DMS114 treated with DMSO at 0.1 percent for 48 hours (cell line): ENCODE data around the gene CCNA2.

ENCODE experiments used
- DNase-seq: peaks from one replicate; lab custom pipeline; 2025; ENCODE audit not compliant: unreplicated experiment; lab: John Stamatoyannopoulos, UW

The CCNA2 gene

GRCh38 chr4:121823505-121824170 is at the start of gene CCNA2:
Gene CCNA2 (minus strand): TSS chr4:121823883. CDS start chr4:121823628, 255 bp downstream.
- peak; percentile 86 for DNase-seq

- peak; percentile 86 for DNase-seq
Measured at GRCh38 chr4:121869841-121870822, 46.4 kb upstream of the CCNA2 start, which contains the start of gene BBS7. Gene BBS7 (minus strand): TSS chr4:121870474. CDS start chr4:121870313, 161 bp downstream.

GRCh38 chr4:121863799-121864198 is 40.1 kb upstream of the CCNA2 start:
- no peak for DNase-seq

GRCh38 chr4:121861426-121861825 is 37.7 kb upstream of the CCNA2 start:
- DNase-seq = no peak

GRCh38 chr4:121860121-121860520 is 36.4 kb upstream of the CCNA2 start:
- DNase-seq = no peak

GRCh38 chr4:121851354-121851753 is 27.7 kb upstream of the CCNA2 start:
- no peak for DNase-seq

- no peak for DNase-seq
Measured at GRCh38 chr4:121846662-121847061, 23.0 kb upstream of the CCNA2 start.

- DNase-seq = no peak
Measured at GRCh38 chr4:121842862-121843261, 19.2 kb upstream of the CCNA2 start.

- no peak for DNase-seq
Measured at GRCh38 chr4:121838136-121838535, 14.5 kb upstream of the CCNA2 start.

GRCh38 chr4:121829511-121829910 is 5.8 kb upstream of the CCNA2 start:
- DNase-seq = no peak

GRCh38 chr4:121827853-121828252 is 4.2 kb upstream of the CCNA2 start:
- DNase-seq = no peak

GRCh38 chr4:121824950-121825349 is 1.3 kb upstream of the CCNA2 start:
- no peak for DNase-seq

- no peak for DNase-seq
Measured at GRCh38 chr4:121824171-121824527, 466 bp upstream of the CCNA2 start.

GRCh38 chr4:121822796-121823504 is 733 bp downstream of the CCNA2 start:
- DNase-seq = peak; percentile 34

- DNase-seq = no peak
Measured at GRCh38 chr4:121822047-121822446, 1.6 kb downstream of the CCNA2 start.

- no peak for DNase-seq
Measured at GRCh38 chr4:121819216-121819965, 4.3 kb downstream of the CCNA2 start.

- DNase-seq = no peak
Measured at GRCh38 chr4:121818215-121818614, 5.5 kb downstream of the CCNA2 start.

- no peak for DNase-seq
Measured at GRCh38 chr4:121817701-121818100, 6.0 kb downstream of the CCNA2 start.

- DNase-seq = no peak
Measured at GRCh38 chr4:121817006-121817405, 6.7 kb downstream of the CCNA2 start.

GRCh38 chr4:121814756-121815155 is 8.9 kb downstream of the CCNA2 start:
- DNase-seq = no peak

- DNase-seq = no peak
Measured at GRCh38 chr4:121811122-121811521, 12.6 kb downstream of the CCNA2 start.
